NCI-H146 treated with DMSO at 0.1 percent for 48 hours (cell line): ENCODE measurements around the gene SPDYC.
A peak's percentile ranks its signal among the peaks of the same experiment; 100 is the strongest.
"Not testable (repeated sequence)": the region's sequence is repeated elsewhere in the genome, so short reads cannot be mapped to it uniquely, and the experiment has no call there.

Experiments used
- DNase-seq: peaks from one replicate; lab custom pipeline; 2025; ENCODE audit not compliant: unreplicated experiment; lab: John Stamatoyannopoulos, UW

SPDYC gene

GRCh38 chr11:65133724-65134123 lies 36.3 kb upstream of the SPDYC start:
- no peak for DNase-seq

GRCh38 chr11:65134240-65134951 lies 35.6 kb upstream of the SPDYC start, which contains the start of gene SYVN1:
Gene SYVN1 (minus strand): TSS chr11:65134519. CDS start chr11:65133601, 918 bp downstream.
- peak; percentile 91 for DNase-seq

GRCh38 chr11:65134952-65135632 lies 34.9 kb upstream of the SPDYC start:
- DNase-seq: peak; percentile 98

- peak; percentile 17 for DNase-seq
These were observed 34.3 kb upstream of the SPDYC start for GRCh38 chr11:65135633-65136145.

DNA sequence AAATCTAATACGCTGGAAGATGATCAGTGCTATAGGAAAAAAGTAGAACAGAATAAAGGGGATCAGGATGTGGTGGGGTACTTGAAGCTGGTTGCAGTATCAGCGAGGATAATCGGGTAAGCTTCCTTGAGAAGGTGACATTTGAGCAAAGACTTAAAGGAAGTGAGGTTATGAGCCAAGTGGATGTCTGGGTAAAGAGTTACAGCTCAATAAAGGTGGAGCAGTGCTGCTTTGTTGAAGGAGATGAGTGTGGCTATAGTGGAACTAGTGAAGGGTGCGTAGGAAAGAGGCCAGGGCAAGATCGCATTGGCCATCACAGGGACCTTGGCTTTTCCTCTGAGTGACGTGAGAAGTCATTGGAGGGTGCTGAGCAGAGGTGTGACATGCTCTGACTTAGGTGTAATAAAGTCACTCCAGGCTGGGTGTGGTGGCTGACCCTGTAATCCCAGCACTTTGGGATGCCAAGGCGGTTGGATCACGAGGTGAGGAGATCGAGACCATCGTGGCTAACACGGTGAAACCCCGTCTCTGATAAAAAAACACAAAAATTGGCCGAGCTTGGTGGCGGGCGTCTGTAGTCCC lies 33.4 kb upstream of the SPDYC start:
- no peak for DNase-seq

- DNase-seq: no peak
These were observed 28.0 kb upstream of the SPDYC start for GRCh38 chr11:65141896-65142494.

GRCh38 chr11:65147352-65148075 lies 22.5 kb upstream of the SPDYC start:
- no peak for DNase-seq

DNA sequence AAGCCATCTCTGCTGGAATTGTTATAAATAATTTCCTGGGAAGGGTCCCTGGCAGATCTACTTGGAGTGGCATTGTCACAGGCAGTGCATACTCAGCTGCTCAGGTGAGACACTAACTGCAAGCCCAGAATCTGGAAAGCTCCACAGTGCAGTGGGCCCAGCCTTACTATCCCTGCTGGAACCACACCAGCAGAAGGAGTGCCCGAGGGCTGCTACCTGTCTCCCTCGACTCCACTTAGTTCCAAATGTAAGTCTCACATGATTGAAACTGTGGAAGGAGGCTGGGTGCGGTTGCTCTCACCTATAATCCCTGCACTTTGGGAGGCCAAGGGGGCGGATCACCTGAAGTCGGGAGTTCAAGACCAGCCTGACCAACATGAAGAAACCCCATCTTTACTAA lies 21.4 kb upstream of the SPDYC start:
- DNase-seq: no peak

GRCh38 chr11:65150131-65150508 lies 19.9 kb upstream of the SPDYC start:
- not testable (repeated sequence) for DNase-seq

- DNase-seq: no peak
These were observed 19.3 kb upstream of the SPDYC start for GRCh38 chr11:65150509-65151299.

DNA sequence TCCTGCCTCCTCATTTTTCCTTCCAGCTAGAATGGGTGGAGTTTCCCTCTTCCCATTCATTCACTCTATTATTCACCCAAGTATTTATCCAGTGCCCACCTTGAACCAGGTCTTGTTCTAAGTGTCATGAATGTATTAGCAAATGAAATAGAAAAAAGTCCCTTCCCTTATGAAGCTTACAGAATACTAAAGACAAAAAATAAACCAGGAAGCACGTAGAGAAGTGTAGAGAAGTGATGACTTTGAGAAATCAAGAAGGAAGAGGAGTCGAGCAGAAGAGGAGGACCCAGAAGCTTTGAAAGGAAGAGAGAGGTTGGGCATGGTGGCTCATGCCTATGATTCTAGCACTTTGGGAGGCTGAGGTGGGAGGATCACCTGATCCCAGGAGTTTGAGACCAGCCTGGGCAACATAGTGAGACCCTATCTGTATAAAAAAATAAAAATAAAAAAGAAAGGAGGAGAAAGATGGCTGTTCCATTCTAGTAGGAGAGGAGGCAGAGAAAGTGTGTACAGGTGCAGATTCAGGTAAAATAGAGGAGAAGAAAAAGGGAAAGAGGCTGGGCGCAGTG lies 18.6 kb upstream of the SPDYC start:
- DNase-seq: no peak

DNA sequence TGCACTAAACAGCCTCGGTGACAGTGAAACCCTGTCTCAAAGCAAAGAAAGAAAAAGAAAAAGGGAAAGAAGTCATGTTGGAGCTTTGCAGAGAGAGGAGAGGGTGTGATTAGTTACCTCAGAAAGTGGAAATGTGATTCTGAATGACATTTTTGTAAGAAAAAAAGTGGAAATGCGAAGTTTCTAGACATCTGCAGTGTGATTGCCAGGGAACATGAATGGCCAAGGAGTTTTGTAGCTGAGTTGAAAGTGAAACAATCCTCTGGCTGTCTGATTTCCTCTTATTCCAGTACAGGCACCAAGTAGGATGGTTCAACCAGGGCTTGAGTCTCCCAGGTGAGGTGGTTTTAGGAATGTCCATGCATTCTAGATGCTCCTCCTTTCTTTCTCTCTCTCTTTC lies 17.9 kb upstream of the SPDYC start:
- no peak for DNase-seq

GRCh38 chr11:65156256-65156655 lies 13.8 kb upstream of the SPDYC start:
- DNase-seq: no peak

DNA sequence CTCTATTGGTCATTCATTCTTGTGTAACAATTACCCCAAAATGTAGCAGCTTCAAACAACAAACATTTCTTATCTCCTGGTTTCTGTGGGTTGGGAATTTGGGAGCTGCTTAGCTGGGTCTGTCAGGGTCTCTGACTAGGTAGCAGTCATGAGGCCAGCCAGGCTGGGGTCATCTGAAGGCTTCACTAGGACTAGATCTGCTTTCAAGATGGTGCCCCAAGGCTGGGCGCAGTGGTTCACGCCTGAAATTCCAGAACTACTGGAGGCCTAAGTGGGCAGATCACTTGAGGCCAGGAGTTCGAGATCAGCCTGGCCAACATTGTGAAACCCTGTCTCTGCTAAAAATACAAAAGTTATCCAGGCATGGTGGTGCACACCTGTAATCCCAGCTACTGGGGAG lies 13.1 kb upstream of the SPDYC start:
- no peak for DNase-seq

GRCh38 chr11:65157336-65157735 lies 12.7 kb upstream of the SPDYC start:
- DNase-seq: no peak

- DNase-seq: no peak
These were observed 11.0 kb upstream of the SPDYC start for GRCh38 chr11:65159012-65159411.

DNA sequence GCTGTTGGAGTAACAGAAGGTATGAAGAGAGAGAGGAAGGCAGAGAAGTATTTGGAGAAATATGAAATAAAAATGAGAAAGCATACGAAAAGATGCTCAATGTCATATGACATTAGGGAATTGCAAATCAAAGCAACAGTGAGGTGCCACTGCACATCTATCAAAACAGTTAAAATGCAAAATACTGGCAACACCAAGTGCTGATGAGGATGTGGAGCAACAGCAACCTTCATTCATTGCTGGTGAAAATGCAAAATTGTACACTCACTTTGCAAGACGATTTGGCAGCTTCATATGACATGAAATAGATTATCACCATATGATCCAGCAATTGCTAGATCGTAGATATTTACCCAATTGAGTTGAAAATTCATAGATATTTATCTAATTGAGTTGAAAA lies 9.4 kb upstream of the SPDYC start:
- no peak for DNase-seq

GRCh38 chr11:65163684-65164083 lies 6.3 kb upstream of the SPDYC start:
- DNase-seq: no peak

- DNase-seq: no peak
These were observed 4.4 kb upstream of the SPDYC start for GRCh38 chr11:65165410-65166317.
